GM12874 (cell line): ENCODE results near the gene DUSP2.

ENCODE experiments used
- TF ChIP-seq, protein P1 (sequence below): IDR thresholded peaks from 2 replicates; pipeline ENCODE4 v1.5.1; 2011; ENCODE audit warnings: low read depth, mild to moderate bottlenecking, control low read depth, low read length, moderate library complexity; ENCODE audit not compliant: insufficient read depth

DUSP2 gene

DNA sequence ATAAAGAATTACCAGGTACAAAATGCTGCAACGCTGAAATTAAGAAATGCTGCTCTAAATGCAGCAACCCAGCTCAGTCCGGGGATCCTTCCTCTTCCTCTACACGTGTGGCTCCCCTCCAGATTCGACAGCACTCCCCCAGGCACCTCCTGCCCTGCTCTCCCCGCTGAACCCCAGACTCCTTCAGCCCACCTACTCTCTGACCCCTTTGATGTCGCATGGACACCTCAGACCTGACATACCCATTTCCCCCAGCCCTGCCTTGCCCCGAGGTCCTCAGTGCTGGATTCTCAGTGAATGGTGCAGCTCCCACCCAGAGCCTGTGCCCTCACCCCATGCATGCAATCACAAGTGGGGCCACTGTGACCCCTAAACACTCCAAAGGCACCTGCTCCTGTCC lies 24.2 kb downstream of the DUSP2 start:
- TF ChIP-seq, protein P1, sequence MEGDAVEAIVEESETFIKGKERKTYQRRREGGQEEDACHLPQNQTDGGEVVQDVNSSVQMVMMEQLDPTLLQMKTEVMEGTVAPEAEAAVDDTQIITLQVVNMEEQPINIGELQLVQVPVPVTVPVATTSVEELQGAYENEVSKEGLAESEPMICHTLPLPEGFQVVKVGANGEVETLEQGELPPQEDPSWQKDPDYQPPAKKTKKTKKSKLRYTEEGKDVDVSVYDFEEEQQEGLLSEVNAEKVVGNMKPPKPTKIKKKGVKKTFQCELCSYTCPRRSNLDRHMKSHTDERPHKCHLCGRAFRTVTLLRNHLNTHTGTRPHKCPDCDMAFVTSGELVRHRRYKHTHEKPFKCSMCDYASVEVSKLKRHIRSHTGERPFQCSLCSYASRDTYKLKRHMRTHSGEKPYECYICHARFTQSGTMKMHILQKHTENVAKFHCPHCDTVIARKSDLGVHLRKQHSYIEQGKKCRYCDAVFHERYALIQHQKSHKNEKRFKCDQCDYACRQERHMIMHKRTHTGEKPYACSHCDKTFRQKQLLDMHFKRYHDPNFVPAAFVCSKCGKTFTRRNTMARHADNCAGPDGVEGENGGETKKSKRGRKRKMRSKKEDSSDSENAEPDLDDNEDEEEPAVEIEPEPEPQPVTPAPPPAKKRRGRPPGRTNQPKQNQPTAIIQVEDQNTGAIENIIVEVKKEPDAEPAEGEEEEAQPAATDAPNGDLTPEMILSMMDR: no peak

- TF ChIP-seq, protein P1: no peak
These were observed 25.0 kb downstream of the DUSP2 start for GRCh38 chr2:96120091-96120720.

DNA sequence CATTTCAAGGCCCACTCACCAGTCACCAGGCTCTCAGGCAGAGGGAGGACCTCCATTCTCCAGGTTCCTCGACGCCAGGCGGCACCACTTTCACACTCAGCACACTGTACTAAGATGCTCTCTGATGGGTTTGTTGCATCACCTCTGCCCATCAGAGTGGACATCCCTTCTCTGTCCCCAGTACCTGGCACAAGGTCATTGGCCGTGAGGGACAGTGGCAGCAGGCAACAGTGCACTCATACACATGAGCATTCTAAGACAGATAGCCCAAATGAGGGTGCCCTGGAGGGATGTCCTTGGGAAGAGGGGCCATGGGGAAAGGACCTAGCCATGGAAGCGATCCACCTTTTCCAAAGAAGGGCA lies 25.9 kb downstream of the DUSP2 start:
- TF ChIP-seq, protein P1: no peak

- TF ChIP-seq, protein P1: no peak
These were observed 26.4 kb downstream of the DUSP2 start for GRCh38 chr2:96118698-96119388.

DNA sequence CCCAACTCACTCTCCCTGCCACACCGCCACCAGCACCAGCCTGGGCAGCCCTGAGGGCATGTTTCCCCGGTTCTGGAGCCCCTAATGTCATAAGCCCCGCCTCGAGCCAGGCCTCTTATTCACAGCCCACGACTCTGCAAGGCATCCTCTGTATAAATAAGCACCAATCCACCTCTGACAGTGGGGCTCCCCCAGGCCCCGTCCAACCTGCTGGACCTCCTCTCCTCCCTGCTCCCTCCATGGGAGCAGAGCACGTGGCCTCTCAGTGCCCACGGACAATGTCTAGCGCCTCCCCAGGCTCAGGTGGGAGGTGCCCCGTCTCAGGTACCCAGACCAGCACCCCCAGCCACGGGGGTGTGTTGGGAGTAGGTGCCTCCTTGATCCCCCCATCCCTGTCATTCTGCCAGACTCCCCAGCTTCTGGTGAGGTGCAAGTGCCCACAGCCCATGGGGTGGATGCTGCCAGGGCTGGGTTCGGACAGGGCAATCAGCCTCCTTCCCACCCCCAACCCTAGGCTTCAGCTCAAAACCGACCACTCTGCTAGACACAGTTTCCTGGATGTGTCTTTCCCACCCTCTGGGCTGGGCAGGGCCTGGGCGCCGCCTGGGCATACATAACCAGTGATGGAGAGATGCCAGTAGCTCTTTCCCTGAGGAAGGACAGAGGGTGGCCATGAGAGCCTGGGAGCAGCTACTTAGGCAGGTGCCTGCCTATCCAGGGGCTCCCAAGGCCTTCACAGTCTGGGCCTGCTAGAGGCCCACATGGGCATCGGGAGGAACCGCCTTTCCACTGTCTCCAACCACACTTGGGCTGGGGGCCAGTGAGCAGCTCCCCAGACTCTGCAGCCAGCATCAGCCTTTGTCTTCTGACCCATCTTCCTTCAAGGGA lies 27.3 kb downstream of the DUSP2 start:
- TF ChIP-seq, protein P1: peak; percentile 30; the same call in 1 of the 2 replicates

- TF ChIP-seq, protein P1: peak; percentile 86
These were observed 28.2 kb downstream of the DUSP2 start for GRCh38 chr2:96116879-96117533.
